ENCODE results near the gene STPG4.

DNA sequence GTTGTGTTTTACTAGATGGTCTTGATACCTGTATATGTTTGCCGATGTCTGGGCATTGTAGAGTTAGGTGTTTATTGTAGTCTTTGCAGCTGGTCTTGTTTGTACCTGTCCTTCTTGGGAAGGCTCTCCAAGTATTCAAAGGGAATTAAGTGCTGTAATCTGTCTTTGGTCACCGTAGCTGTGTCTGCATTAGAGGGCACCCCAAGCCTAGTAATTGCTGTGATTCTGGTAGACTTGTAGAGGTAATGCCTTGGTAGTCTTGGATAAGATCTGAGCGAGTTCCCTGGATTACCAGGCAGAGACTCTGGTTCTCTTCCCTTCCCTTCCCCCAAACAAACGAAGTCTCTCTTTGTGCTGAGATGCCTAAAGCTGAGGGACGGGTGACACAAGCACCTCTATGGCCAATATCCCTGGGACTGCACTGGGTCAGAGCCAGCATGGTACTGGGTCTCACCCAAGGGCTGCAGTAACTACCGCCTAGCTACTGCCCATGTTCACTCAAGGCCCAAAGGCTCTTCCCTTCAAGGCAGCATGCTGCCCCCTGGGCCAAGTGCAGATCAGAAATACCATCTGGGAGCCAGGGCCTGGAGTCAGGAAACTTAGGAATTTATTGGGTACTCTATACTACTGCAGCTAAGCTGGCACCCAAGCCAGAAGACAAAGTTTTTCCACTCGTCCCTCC is 27.1 kb downstream of the STPG4 start:
- no peak for TF ChIP-seq POLR2A (IDR thresholded peaks at IDR 0.05)
- TF ChIP-seq CTCF (IDR thresholded peaks at IDR 0.05), result no peak

Data from thyroid gland (tissue), 4 donors.